ENCODE data around the gene PLEKHA6. TPM values are rescaled to one million over a fixed set of nuclear protein-coding genes. Genes with fewer than 3 reads are reported as not detected.

The PLEKHA6 gene
- total and polyA plus RNA-seq, 2 of the 4 experiments (the other 2 are of a cell fraction), result 8.2 to 19.9 TPM

DNA sequence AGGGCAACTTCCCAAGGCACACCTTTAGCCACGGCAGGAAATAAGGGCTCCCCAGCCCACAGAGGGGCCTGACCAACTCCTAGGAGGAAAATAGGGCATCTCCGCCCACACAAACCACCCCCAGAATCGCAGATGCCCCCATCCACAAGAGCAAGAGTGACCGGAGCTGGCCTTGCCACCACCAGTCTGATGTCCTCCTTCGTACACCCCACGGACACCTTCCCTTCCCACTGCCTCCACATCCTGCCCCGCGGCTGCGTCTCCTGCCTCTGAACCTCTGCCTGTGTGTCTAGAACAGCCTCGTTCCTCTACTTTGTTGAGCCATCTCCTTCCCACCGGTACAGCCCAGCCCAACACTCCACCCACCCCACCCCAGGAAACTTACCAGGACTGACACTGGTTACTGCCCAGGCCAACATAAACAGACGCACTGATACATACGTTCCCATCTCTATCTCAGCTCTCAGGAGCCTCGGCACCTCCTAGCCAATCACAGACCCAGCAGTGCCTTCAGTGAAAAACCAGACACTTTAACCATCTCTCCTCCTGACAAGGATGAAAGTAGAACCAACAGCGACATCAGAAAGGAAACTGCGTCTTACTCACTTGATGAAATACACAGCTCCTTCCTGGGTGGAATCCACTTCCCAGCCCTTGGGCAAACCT is 7.6 kb upstream of the PLEKHA6 start:
- Histone ChIP-seq H3K4me2 (ENCODE audit: low read depth, low read length) (no peak overlapping the region), H3K23ac (ENCODE audit: low read depth, low read length) (no peak overlapping the region), H3K27me3 (ENCODE audit: control insufficient read depth, insufficient read depth, low read length) (peaks cover 36% of the 10 kb centered on the region), H3K9me1 (ENCODE audit: insufficient read depth, low read length) (no peaks in the 10 kb centered on the region), H3K56ac (ENCODE audit: extremely low read depth, insufficient read depth, low read length) (no peak overlapping the region), H3K36me3 (ENCODE audit: control insufficient read depth, insufficient read depth, low read length) (no peaks in the 10 kb centered on the region), H2BK5ac (ENCODE audit: low read depth, low read length, poor library complexity, severe bottlenecking) (no peak overlapping the region), H2AFZ (replicated peaks; ENCODE audit: low read length, poor library complexity) (peak overlapping the region; percentile 2), H3K4me3 (ENCODE audit: insufficient read depth, low read depth, low read length) (no peak overlapping the region), H2BK15ac (ENCODE audit: low read depth, low read length) (no peak overlapping the region), H3K4me1 (ENCODE audit: control insufficient read depth, insufficient read depth, low read length) (peaks cover 4% of the 10 kb centered on the region), H3K9me3 (ENCODE audit: control insufficient read depth, insufficient read depth, low read length) (no peaks in the 10 kb centered on the region), H3K9ac (ENCODE audit: low read depth, low read length) (no peak overlapping the region), H3K27ac (ENCODE audit: insufficient read depth, low read length) (no peak overlapping the region), H4K8ac (ENCODE audit: low read depth in 2 of 2, low read length in 2 of 2) (no peak overlapping the region), H2BK20ac (ENCODE audit: low read depth, low read length) (no peak overlapping the region), H2AK9ac (replicated peaks; ENCODE audit: low read depth, low read length, poor library complexity) (no peak overlapping the region), H2AK5ac (ENCODE audit: low read depth, low read length) (no peak overlapping the region), H4K5ac (ENCODE audit: low read depth, low read length) (no peak overlapping the region), H4K91ac (ENCODE audit: insufficient read depth, low read depth, low read length) (no peak overlapping the region), H3K18ac (ENCODE audit: low read depth, low read length) (no peak overlapping the region), H3K4ac (ENCODE audit: low read depth, low read length) (no peak overlapping the region), H2BK120ac (ENCODE audit: low read depth, low read length) (no peak overlapping the region), H3K79me1 (ENCODE audit: low read depth in 1 of 2, low read length in 2 of 2) (no peaks in the 10 kb centered on the region), H3K14ac (replicated peaks; ENCODE audit: low read depth, low read length) (no peak overlapping the region), H4K20me1 (ENCODE audit: insufficient read depth, low read length) (no peaks in the 10 kb centered on the region)
- dilution Hi-C loops (cut with HindIII; ENCODE audit: low sequenced_read_pairs, unreplicated experiment) (no loop called here), intact Hi-C loops (cut with micrococcal nuclease) (no loop called here), in situ Hi-C loops (cut with MboI; ENCODE audit: low sequenced_read_pairs) (loop anchor here (10.0 kb wide), 1 partner anchor 503 kb away; the partner anchor contains the start of gene SNRPE)
- ATAC-seq (ENCODE audit: low read depth) (no peak), DNase-seq (no peak)
- no TSS peak for BruUV-seq (replicated peaks)
- ChIA-PET CTCF (interaction anchor here (0.7 kb wide), 1 partner anchor 160 kb away, joined by 3 read pairs; no protein-coding TSS in a partner anchor), POLR2A (ENCODE audit: unreplicated experiment) (no interaction called here)
- WGBS, 2 experiments (ENCODE audit: extremely low coverage in 2 of 2, insufficient read length in 1 of 2), result 71% methylated on average over 6 of the region's 16 CpGs; no CpG with 5 or more reads in 1 of the 2 experiments
- TF ChIP-seq RFX5 (IDR thresholded peaks at IDR 0.05; ENCODE audit: low read depth, low read length), result no peak
- no peak for TF ChIP-seq MAFK (IDR thresholded peaks at IDR 0.05; ENCODE audit: low read depth, low read length)
- no peak for TF ChIP-seq CHD1 (IDR thresholded peaks at IDR 0.05; ENCODE audit: low read depth, low read length)
- TF ChIP-seq POLR2A (IDR thresholded peaks at IDR 0.05; ENCODE audit: low read depth, low read length), result no peak
- TF ChIP-seq MAZ (IDR thresholded peaks at IDR 0.05; ENCODE audit: borderline replicate concordance, low read depth, low read length), result no peak
- TF ChIP-seq, protein P1, sequence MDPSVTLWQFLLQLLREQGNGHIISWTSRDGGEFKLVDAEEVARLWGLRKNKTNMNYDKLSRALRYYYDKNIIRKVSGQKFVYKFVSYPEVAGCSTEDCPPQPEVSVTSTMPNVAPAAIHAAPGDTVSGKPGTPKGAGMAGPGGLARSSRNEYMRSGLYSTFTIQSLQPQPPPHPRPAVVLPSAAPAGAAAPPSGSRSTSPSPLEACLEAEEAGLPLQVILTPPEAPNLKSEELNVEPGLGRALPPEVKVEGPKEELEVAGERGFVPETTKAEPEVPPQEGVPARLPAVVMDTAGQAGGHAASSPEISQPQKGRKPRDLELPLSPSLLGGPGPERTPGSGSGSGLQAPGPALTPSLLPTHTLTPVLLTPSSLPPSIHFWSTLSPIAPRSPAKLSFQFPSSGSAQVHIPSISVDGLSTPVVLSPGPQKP (IDR thresholded peaks at IDR 0.05; ENCODE audit: borderline replicate concordance, low read depth, low read length), result no peak
- TF ChIP-seq, protein P2, sequence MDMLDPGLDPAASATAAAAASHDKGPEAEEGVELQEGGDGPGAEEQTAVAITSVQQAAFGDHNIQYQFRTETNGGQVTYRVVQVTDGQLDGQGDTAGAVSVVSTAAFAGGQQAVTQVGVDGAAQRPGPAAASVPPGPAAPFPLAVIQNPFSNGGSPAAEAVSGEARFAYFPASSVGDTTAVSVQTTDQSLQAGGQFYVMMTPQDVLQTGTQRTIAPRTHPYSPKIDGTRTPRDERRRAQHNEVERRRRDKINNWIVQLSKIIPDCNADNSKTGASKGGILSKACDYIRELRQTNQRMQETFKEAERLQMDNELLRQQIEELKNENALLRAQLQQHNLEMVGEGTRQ (IDR thresholded peaks at IDR 0.05; ENCODE audit: low read depth, low read length), result no peak
- TF ChIP-seq RCOR1 (IDR thresholded peaks at IDR 0.05; ENCODE audit: insufficient replicate concordance, low read length), result no peak
- TF ChIP-seq FOS (IDR thresholded peaks at IDR 0.05; ENCODE audit: low read depth, low read length), result no peak
- no peak for TF ChIP-seq BHLHE40 (IDR thresholded peaks at IDR 0.05; ENCODE audit: low read depth, low read length)
- TF ChIP-seq, protein P3, sequence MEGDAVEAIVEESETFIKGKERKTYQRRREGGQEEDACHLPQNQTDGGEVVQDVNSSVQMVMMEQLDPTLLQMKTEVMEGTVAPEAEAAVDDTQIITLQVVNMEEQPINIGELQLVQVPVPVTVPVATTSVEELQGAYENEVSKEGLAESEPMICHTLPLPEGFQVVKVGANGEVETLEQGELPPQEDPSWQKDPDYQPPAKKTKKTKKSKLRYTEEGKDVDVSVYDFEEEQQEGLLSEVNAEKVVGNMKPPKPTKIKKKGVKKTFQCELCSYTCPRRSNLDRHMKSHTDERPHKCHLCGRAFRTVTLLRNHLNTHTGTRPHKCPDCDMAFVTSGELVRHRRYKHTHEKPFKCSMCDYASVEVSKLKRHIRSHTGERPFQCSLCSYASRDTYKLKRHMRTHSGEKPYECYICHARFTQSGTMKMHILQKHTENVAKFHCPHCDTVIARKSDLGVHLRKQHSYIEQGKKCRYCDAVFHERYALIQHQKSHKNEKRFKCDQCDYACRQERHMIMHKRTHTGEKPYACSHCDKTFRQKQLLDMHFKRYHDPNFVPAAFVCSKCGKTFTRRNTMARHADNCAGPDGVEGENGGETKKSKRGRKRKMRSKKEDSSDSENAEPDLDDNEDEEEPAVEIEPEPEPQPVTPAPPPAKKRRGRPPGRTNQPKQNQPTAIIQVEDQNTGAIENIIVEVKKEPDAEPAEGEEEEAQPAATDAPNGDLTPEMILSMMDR (conservative IDR thresholded peaks at IDR 0.05; ENCODE audit: low read depth, low read length), result no peak
- no peak for TF ChIP-seq NFE2L2 (IDR thresholded peaks at IDR 0.05; ENCODE audit: low read depth, low read length)
- TF ChIP-seq SMC3 (IDR thresholded peaks at IDR 0.05; ENCODE audit: low read depth, low read length), result no peak
- TF ChIP-seq RAD21 (IDR thresholded peaks at IDR 0.05; ENCODE audit: low read length), result no peak
- no peak for TF ChIP-seq MXI1 (IDR thresholded peaks at IDR 0.05; ENCODE audit: borderline replicate concordance, low read depth, low read length)
- TF ChIP-seq CEBPB (IDR thresholded peaks at IDR 0.05; ENCODE audit: low read depth, low read length), result no peak

Measured in IMR-90 (cell line).